Gastroesophageal sphincter (tissue), 3 donors: ENCODE data around the gene HMOX1.

Experiments used
- CTCF ChIP-seq, 4 experiments: fragments of 200-600 bp in 2 of 4; fragments of 450-650 bp in 2 of 4; sonication (generic) in 1 of 4; IDR thresholded peaks; one replicate each; pipeline ENCODE4 v1.5.1; 2017 to 2019; ENCODE audit warnings: antibody characterized with exemption in 4 of 4, mild to moderate bottlenecking in 2 of 4, moderate library complexity in 2 of 4
- POLR2AphosphoS5 ChIP-seq: sonication (generic); formaldehyde crosslinking; IDR thresholded peaks from one replicate; pipeline ENCODE4 v1.6.1; 2017; ENCODE audit warnings: antibody characterized with exemption

GRCh38 chr22:35373781-35374180, 7.1 kb upstream of the HMOX1 start:
- no peak for TF ChIP-seq POLR2AphosphoS5
- no peak for TF ChIP-seq CTCF (IDR thresholded peaks at IDR 0.05)
